NCI-H146 (cell line): ENCODE data around the gene EMC6.
A peak's percentile ranks its signal among the peaks of the same experiment; 100 is the strongest.

Source experiments
- DNase-seq: peaks from one replicate; lab custom pipeline; 2025; lab: John Stamatoyannopoulos, UW

Gene EMC6

GRCh38 chr17:3656353-3656752 is 12.3 kb upstream of the EMC6 start:
- no peak for DNase-seq

- DNase-seq = no peak
Observed at GRCh38 chr17:3656755-3657587, 11.6 kb upstream of the EMC6 start.

GRCh38 chr17:3657588-3657869 is 11.1 kb upstream of the EMC6 start:
- DNase-seq = no peak

- no peak for DNase-seq
Observed at GRCh38 chr17:3657874-3658783, 10.5 kb upstream of the EMC6 start.

GRCh38 chr17:3658784-3659449 is 9.7 kb upstream of the EMC6 start:
- no peak for DNase-seq

GRCh38 chr17:3659541-3660111 is 9.0 kb upstream of the EMC6 start:
- DNase-seq = no peak

GRCh38 chr17:3660311-3660891 is 8.2 kb upstream of the EMC6 start:
- DNase-seq = no peak

GRCh38 chr17:3663102-3664011 is 5.3 kb upstream of the EMC6 start:
- no peak for DNase-seq

- no peak for DNase-seq
Observed at GRCh38 chr17:3665834-3666233, 2.8 kb upstream of the EMC6 start.

- no peak for DNase-seq
Observed at GRCh38 chr17:3666516-3666915, 2.1 kb upstream of the EMC6 start.

GRCh38 chr17:3667366-3668278 is 990 bp upstream of the EMC6 start:
- peak; percentile 75 for DNase-seq

- DNase-seq = no peak
Observed at GRCh38 chr17:3669085-3669347, 404 bp downstream of the EMC6 start.

- DNase-seq = no peak
Observed at GRCh38 chr17:3669548-3669947, 936 bp downstream of the EMC6 start.

- no peak for DNase-seq
Observed at GRCh38 chr17:3672571-3672970, 4.0 kb downstream of the EMC6 start.

- no peak for DNase-seq
Observed at GRCh38 chr17:3675886-3676285, 7.3 kb downstream of the EMC6 start.

GRCh38 chr17:3678095-3678820 is 9.6 kb downstream of the EMC6 start:
- DNase-seq = no peak

GRCh38 chr17:3678821-3679530 is 10.4 kb downstream of the EMC6 start:
- no peak for DNase-seq

- no peak for DNase-seq
Observed at GRCh38 chr17:3679531-3680126, 11.0 kb downstream of the EMC6 start.
